Measurements from ENCODE around the gene GXYLT2.

The GXYLT2 gene

GRCh38 chr3:73018790-73019441 lies 131.1 kb downstream of the GXYLT2 start:
- DNase-seq (ENCODE audit: low spot score): no peak

- no peak for DNase-seq (ENCODE audit: low spot score)
Measured at GRCh38 chr3:73021301-73021835, 133.5 kb downstream of the GXYLT2 start.

GRCh38 chr3:73024836-73025235 lies 137.0 kb downstream of the GXYLT2 start:
- DNase-seq (ENCODE audit: low spot score): no peak

- no peak for DNase-seq (ENCODE audit: low spot score)
Measured at GRCh38 chr3:73026111-73026759, 138.4 kb downstream of the GXYLT2 start.
